A673 (cell line): ENCODE measurements around the gene TMEM50A.
"Not testable (repeated sequence)": the region's sequence is repeated elsewhere in the genome, so short reads cannot be mapped to it uniquely, and the experiment has no call there.

Experiments
- CTCF ChIP-seq: fragments of 300-800, 200-600 bp; sonication (generic); conservative IDR thresholded peaks from 2 replicates; pipeline ENCODE4 v1.5.1; 2017; ENCODE audit warnings: low read depth, mild to moderate bottlenecking, antibody characterized with exemption, low read length, moderate library complexity, mixed read lengths
- EZH2 ChIP-seq: fragments of 200-600 bp; sonication (generic); IDR thresholded peaks from 2 replicates; pipeline ENCODE4 v1.6.1; 2017; ENCODE audit warnings: borderline replicate concordance, low read depth, mild to moderate bottlenecking, mixed read lengths, antibody characterized with exemption, low read length; ENCODE audit not compliant: poor library complexity, severe bottlenecking

DNA sequence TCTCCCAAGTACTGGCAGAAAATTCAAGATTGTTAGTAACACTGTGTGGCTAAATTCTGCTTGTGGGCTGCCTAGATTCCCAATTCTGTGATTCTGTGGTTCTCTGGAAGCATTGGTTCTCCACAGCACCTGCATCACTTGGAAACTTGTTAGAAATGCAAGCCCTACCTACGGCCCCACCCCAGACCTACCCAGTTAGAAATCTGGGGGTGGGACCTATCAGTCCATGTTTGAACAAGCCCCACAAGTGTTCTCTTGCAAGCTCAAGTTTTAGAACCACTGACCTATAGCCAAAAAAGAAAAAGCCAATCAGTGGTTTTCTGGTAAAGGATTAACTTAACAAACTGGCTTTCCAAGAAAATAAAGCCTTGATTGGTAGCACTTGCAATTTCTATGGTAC is 30.0 kb upstream of the TMEM50A start:
- TF ChIP-seq CTCF, EZH2: not testable (repeated sequence)
